ENCODE data around the gene KDM6A. TPM values are rescaled to one million over a fixed set of nuclear protein-coding genes. Genes with fewer than 3 reads are reported as not detected.

Gene KDM6A
- total and polyA plus RNA-seq, 9 of the 15 experiments (the other 6 are each of a cell fraction or from before 2014, with no cell fraction given), result 8.4 to 34.3 (median 22.9) TPM

DNA sequence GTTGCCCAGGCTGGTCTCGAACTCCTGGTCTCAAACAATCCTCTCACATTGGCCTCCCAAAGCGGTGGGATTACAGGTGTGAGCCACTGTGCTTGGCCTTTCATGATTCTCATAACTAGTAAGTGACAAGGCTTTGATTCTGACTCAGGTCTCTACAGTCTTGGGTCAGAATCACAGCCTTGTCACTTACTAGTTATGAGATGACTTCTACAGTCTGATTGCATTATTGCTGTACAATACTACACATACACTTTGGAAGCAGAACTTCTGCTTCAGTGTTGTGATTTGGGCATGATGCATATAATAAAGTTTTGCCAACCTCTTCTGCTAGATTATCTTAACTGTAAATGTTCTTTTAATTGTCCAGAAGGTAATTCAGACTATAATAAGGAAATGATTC lies 123.3 kb downstream of the KDM6A start:
- Histone ChIP-seq H3K4me2 (ENCODE audit: insufficient read depth, low read length) (no peak overlapping the region), H3K4me3 (no peak overlapping the region), H2AFZ (ENCODE audit: low read depth, low read length) (no peak overlapping the region), H3K27ac (ENCODE audit: extremely low read depth, low read depth, low read length) (no peak overlapping the region), H4K20me1 (replicated peaks; ENCODE audit: control insufficient read depth, insufficient read depth, low read length) (no peaks in the 10 kb centered on the region; the same call in 1 of the 2 replicates), H3K9ac (ENCODE audit: insufficient read depth in 1 of 2, low read depth in 2 of 2, low read length in 2 of 2) (no peak overlapping the region), H3K9me1 (ENCODE audit: control insufficient read depth, insufficient read depth, low read length) (peaks cover 2% of the 10 kb centered on the region), H3K4me1 (replicated peaks in 1 of 2; ENCODE audit: control insufficient read depth in 2 of 2, insufficient read depth in 2 of 2, low read length in 2 of 2) (peaks cover 5 to 7% of the 10 kb centered on the region in 2 experiments; a peak in 4 of 5 replicates), H3K9me3 (replicated peaks; ENCODE audit: control insufficient read depth, insufficient read depth, low read depth, low read length) (no peaks in the 10 kb centered on the region), H3K79me2 (ENCODE audit: control insufficient read depth, insufficient read depth, low read length) (peaks cover 54% of the 10 kb centered on the region), H3K36me3 (ENCODE audit: control insufficient read depth, insufficient read depth, low read length) (0 out of 3 replicates have a peak, but pooled peaks cover 4% of the 10 kb centered on the region), H3K27me3 (ENCODE audit: control insufficient read depth in 2 of 2, insufficient read depth in 2 of 2, low read length in 2 of 2) (no peaks in the 10 kb centered on the region)
- WGBS (ENCODE audit: insufficient coverage, low coverage, missing lambda C conversion rate), result 67% methylated on average over 1 of the region's 2 CpGs
- in situ Hi-C loops (cut with MboI) (no loop called here), intact Hi-C loops (cut with micrococcal nuclease) (no loop called here)
- ChIA-PET POLR2A (interaction anchor here (0.7 kb wide), 1 partner anchor 18 kb away, joined by 3 read pairs; no protein-coding TSS in a partner anchor), CTCF (ENCODE audit: low intra/inter-chr PET ratio) (no interaction called here)
- TF ChIP-seq ZNF695 (CRISPR knock-in tag; IDR thresholded peaks at IDR 0.05) (no peak), NUFIP1 (IDR thresholded peaks at IDR 0.05; ENCODE audit: partially characterized antibody) (no peak), IFI16 (CRISPR knock-in tag; IDR thresholded peaks at IDR 0.05) (no peak), ERF (CRISPR knock-in tag; IDR thresholded peaks at IDR 0.05) (no peak), BRCA1 (IDR thresholded peaks at IDR 0.05) (no peak), BRCA1 (CRISPR knock-in tag; IDR thresholded peaks at IDR 0.05) (no peak), ILK (tag; IDR thresholded peaks at IDR 0.05; ENCODE audit: borderline replicate concordance, low read depth) (no peak), ZFPM2 (CRISPR knock-in tag; IDR thresholded peaks at IDR 0.05) (no peak), ZKSCAN8 (CRISPR knock-in tag; IDR thresholded peaks at IDR 0.05) (no peak), SRSF1 (IDR thresholded peaks at IDR 0.05; ENCODE audit: low read depth, low read length) (no peak), HMG20B (CRISPR knock-in tag; IDR thresholded peaks at IDR 0.05) (no peak), ZNF347 (CRISPR knock-in tag; IDR thresholded peaks at IDR 0.05; ENCODE audit: low read depth) (no peak)
- TF ChIP-seq, protein P1, sequence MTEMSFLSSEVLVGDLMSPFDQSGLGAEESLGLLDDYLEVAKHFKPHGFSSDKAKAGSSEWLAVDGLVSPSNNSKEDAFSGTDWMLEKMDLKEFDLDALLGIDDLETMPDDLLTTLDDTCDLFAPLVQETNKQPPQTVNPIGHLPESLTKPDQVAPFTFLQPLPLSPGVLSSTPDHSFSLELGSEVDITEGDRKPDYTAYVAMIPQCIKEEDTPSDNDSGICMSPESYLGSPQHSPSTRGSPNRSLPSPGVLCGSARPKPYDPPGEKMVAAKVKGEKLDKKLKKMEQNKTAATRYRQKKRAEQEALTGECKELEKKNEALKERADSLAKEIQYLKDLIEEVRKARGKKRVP (CRISPR knock-in tag; IDR thresholded peaks at IDR 0.05), result no peak
- TF ChIP-seq, protein P2, sequence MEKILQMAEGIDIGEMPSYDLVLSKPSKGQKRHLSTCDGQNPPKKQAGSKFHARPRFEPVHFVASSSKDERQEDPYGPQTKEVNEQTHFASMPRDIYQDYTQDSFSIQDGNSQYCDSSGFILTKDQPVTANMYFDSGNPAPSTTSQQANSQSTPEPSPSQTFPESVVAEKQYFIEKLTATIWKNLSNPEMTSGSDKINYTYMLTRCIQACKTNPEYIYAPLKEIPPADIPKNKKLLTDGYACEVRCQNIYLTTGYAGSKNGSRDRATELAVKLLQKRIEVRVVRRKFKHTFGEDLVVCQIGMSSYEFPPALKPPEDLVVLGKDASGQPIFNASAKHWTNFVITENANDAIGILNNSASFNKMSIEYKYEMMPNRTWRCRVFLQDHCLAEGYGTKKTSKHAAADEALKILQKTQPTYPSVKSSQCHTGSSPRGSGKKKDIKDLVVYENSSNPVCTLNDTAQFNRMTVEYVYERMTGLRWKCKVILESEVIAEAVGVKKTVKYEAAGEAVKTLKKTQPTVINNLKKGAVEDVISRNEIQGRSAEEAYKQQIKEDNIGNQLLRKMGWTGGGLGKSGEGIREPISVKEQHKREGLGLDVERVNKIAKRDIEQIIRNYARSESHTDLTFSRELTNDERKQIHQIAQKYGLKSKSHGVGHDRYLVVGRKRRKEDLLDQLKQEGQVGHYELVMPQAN (IDR thresholded peaks at IDR 0.05; ENCODE audit: borderline replicate concordance), result no peak
- TF ChIP-seq, protein P3, sequence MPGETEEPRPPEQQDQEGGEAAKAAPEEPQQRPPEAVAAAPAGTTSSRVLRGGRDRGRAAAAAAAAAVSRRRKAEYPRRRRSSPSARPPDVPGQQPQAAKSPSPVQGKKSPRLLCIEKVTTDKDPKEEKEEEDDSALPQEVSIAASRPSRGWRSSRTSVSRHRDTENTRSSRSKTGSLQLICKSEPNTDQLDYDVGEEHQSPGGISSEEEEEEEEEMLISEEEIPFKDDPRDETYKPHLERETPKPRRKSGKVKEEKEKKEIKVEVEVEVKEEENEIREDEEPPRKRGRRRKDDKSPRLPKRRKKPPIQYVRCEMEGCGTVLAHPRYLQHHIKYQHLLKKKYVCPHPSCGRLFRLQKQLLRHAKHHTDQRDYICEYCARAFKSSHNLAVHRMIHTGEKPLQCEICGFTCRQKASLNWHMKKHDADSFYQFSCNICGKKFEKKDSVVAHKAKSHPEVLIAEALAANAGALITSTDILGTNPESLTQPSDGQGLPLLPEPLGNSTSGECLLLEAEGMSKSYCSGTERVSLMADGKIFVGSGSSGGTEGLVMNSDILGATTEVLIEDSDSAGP (CRISPR knock-in tag; IDR thresholded peaks at IDR 0.05), result no peak
- TF ChIP-seq, protein P4, sequence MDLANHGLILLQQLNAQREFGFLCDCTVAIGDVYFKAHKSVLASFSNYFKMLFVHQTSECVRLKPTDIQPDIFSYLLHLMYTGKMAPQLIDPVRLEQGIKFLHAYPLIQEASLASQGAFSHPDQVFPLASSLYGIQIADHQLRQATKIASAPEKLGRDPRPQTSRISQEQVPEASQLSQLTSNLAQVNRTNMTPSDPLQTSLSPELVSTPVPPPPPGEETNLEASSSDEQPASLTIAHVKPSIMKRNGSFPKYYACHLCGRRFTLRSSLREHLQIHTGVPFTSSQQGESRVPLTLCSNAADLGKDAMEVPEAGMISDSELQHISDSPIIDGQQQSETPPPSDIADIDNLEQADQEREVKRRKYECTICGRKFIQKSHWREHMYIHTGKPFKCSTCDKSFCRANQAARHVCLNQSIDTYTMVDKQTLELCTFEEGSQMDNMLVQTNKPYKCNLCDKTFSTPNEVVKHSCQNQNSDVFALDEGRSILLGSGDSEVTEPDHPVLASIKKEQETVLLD (IDR thresholded peaks at IDR 0.05), result no peak
- no TSS peak for BruUV-seq (replicated peaks)
- ATAC-seq (no peak), DNase-seq (ENCODE audit: extremely low read depth in 1 of 4, low spot score in 3 of 4) (no peak), FAIRE-seq (no peak)
